HG03045 (cell line): ENCODE results near the gene FKBP9.
"Not testable (repeated sequence)": the region's sequence is repeated elsewhere in the genome, so short reads cannot be mapped to it uniquely, and the experiment has no call there.

Experiments
- ATAC-seq: cut with Tn5 transposase; IDR thresholded peaks from one replicate; pipeline ENCODE4 v1.9.1; 2021; ENCODE audit warnings: mild to moderate bottlenecking, moderate library complexity; ENCODE audit not compliant: unreplicated experiment

FKBP9 gene

DNA sequence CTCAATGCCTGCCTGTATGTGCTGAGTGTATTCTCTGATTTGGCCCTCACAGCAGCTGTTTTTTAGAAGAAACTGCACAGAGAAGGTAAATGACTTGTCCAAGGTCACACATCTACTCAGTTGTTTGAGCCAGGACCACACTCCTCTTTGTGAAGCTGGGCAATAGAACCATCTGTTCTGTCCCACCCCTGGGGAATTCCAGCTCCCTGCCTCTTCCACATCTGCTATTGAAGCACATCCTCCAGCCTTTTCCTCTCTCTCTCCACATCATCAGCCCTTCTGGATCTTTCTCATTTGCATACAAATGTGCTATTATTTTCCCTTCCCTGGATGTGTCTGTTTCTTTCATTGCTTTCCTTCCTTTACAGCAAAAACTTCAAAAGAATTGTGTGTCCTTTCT is 45.9 kb downstream of the FKBP9 start:
- not testable (repeated sequence) for ATAC-seq

DNA sequence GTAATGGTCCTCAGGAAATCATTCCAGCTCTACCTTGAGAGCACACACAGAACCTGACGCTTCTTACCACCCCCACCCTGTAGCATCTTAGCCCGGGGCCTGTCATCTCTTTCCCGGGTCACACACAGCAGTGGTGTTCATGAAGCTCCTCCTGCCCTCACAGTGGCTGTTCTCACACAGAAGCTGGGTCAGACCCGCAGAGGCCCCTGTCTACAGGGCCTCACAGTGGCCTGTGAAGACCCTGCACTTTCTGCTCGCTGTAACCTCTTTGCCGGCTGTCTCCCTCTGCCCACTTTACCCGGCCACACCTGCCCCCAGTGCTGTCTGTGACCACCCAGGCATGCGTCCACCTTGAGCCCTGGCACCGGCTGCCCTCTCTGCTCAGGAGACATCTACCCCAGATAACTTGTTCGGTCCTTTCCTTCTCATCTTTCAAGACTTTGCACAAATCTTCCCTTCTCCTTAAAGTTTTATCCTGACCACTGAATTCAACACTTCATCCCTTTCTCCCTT is 46.9 kb downstream of the FKBP9 start:
- ATAC-seq: not testable (repeated sequence)

DNA sequence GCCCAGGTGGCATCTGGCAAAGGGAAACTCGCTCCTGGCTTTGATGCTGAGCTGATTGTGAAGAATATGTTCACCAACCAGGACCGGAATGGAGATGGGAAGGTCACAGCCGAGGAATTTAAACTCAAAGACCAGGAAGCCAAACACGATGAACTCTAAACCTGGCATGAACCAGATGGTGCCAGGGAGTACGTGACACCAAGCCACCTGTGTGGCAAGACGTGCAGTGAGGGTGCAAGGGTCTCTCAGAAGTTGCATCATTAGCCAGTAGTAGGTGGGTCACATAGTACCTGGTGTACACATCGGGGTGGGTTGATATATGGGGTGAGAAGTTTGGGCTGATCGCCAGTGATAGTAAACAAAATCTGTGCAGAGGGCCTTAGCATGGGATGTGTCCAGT is 48.0 kb downstream of the FKBP9 start:
- not testable (repeated sequence) for ATAC-seq

DNA sequence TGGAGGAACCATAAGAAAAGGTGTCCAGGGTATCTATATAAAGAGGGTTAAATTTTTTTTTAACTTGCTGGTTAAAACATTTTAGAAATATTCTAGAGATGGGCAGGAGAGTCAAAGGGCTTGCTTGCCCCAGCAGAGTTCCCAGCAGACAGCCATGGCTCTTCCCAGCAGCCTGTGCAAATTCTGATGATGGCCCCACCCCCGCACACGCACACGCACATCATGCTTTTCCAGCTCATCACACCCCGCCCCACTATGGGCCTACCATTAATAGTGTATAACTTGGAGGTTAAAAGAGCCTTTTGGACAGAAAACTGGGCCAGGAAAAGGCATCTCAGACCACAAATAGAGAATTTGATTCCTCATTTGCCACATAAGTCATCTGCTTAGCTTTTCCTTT is 48.5 kb downstream of the FKBP9 start:
- not testable (repeated sequence) for ATAC-seq

DNA sequence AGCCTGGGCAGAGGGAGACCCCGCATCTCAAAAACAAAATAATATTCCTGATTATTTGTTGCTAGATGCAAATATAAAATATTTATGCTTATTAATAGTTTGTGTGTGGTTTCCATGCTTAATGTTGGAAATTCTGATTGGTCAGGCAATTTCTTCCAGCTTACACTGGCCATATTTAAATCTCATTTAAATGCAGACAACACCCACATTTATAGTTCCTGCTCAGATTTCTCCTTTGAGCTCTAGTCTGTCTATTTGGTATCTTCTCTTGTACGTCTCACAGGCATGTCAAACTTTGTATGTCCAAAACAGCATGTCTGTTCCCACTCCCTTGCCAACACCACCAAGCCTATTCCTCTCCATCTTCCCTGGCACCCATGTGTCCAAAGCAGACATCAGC is 52.5 kb downstream of the FKBP9 start:
- no peak for ATAC-seq

DNA sequence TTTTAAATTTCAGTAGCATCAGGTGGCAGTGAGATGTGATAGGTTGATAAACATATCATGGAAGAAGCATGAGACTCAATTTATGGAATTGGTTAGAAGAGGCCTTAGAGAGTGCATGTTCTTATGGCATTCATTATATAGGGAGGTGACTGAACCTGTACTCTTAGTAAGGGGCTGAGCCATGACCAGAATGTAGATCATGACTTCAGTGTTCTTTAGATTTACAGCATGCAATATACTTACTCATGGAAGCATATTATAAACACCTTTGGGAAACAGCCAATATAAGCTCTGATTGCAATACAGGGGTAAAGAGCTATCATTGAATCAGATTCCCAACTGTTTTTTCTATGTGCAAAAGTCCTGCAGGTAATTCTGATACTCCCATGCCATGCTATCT is 55.1 kb downstream of the FKBP9 start:
- ATAC-seq: no peak

DNA sequence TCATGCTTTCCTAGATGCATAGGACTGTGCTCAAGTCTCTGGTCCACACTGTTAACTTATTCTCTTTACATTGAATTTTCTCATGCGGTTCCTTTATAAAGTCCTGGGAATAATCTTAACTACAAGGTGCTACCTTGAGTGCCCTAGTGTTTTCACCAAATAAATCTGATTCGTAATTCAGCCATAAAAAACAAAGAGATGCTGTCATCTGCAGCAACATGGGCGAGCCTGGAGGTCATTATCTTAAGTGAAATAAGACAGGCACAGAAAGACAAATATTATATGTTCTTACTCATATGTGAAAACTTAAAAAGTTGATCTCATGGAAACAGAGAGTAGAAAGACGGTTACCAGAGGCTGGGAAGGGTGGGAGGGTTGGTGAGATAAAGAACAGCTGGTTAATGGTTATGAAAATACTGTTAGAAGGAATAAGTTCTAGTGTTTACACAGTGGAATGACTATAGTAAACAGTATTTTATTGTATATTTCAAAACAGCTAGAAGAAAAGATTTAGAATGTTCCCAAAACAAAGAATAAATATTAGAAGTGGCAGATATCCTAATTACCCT is 67.0 kb downstream of the FKBP9 start:
- ATAC-seq: no peak

DNA sequence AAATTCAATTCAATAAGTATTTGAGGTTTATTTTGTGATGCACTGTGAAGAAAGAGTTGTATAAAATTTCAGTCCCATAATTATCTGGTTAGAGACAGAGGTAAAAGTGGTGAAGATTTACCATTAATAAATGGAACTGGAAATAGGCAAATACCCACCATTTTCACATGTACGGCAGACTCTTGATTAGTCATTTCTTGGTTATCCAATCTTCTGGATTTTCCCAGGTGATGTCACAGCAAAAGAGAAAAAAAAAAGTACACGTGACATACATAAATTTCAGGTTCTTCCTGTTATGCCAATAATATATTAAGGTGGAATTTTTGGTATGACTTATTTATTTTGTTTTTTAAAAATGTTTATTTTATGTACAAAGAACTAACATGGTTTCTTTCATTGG is 78.5 kb downstream of the FKBP9 start:
- ATAC-seq: no peak

DNA sequence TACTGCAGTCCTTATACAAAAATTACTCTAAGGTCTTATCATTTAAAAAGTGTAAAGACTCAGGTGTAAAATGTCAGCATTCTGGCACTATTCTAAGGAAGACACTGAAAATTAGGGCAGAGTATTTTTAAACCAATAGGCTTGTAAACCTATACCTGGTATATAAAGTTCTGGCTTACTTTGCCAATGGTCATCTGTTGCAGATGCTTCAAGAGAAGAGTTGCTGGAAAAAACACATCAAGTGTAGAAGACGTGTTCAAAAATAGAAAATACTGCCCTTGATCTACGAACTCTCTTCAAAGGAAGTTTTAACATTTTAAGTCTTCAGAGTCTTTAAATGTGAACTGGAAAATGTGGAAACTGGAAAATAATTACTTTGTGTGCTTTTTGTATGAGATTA is 81.4 kb downstream of the FKBP9 start:
- ATAC-seq: no peak

DNA sequence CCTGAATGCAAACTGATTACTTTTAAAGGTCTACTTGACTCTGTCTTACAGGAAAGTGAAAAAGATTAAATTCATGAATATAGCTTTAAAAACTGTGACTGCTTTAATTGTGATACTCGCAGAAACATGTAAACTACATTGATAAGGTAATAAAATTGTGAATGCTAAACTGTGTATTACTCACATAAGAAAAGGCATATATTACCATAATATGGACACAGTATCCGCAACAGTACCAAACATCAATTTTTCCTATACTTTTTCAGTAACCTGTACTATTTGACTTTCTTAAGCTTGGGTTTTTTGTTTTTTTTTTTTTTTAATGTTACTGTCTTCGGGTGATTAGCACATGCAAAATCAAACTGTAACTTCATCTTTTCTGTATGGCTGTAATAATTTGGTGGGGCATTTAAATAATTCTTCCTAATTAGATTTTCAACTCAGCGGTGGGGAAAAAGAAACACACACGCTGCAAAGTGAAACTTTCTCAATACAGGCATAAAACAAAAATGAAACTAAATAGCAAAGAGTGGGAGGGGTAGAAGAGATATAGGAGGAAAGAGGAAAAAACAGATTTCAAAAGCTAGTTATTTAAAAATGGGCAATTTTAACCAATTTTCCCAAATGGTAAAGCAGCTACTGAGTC is 82.1 kb downstream of the FKBP9 start:
- ATAC-seq: no peak

DNA sequence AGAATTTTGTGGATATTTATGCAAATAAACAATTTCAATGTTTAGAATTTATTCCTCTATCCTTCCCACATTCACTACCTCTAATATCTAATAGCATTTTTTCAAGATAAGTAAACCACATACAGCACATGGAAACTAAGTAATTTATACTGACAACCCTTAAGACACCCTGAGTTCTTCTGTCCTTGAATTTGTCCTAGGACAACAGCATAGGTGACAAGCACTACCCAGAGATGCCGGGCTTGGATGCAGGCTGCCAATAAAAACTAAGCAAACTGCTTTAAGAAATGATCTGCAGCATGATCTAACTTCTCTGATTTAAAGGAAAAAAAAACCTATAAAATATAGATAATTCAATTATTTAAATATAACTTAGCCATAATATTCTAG is 82.7 kb downstream of the FKBP9 start:
- no peak for ATAC-seq

DNA sequence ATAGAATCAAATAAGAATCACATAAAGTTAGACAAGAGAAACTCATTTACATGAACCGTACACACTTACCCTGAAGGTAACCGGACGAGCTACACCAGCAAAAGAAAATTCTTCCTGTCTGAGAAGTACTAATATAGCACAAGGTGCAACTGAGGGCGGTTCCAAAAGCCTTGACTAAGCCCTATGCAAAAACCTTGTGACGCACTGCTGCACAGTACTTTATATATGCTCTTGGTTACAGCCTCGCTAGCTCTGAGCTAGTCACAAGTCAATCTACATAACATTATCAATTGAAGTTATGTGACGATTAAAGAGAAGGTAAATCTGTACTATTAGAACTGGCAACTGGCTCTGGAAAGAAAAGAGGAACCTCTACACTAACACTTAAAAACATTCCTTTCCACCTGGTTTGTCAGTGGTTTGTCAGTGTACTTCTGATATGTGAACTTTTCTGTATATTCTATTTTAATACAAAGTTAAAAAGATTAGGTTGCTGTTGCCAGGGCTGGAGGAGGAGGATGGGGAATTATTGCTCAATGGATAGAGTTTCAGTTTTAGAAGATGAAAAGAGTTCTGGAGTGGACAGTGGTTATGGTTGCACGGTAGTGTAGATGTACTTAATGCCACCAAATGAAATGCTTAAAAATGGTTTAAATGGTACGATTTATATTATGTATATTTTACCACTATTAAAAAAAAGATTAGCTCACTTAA is 83.7 kb downstream of the FKBP9 start:
- ATAC-seq: peak; percentile 95

DNA sequence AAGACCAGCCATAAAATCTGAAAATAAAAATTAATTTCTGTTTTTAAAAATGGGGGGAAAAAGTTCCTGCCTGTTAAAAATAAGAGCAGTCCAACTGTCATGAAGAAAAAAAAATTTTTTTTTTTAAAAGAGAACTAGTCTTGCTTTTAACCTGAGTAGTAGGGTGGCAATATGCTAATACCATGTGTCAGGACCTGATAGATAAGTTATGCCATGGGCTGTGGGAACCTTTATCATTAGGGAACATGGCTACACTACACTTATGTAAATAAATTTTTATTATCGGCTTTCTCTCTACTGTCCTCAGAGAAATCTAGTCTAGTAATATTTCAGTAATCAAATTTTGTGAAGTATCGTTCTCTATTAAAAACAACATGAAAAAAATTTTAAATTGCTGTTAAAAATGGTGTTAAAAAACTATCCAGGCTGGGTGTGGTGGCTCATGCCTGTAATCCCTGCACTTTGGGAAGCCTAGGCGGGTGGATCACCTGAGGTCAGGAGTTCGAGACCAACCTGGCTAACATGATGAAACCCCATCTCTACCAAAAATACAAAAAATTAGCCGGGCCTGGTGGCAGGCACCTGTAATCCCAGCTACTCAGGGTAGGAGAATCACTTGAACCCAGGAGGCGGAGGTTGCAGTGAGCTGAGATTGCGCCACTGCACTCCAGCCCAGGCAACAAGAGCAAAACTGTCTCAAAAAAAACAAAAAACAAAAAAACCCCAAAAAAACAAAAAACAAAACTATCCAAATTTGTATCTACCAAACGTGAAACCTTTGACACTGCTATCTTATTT is 84.6 kb downstream of the FKBP9 start:
- ATAC-seq: no peak

DNA sequence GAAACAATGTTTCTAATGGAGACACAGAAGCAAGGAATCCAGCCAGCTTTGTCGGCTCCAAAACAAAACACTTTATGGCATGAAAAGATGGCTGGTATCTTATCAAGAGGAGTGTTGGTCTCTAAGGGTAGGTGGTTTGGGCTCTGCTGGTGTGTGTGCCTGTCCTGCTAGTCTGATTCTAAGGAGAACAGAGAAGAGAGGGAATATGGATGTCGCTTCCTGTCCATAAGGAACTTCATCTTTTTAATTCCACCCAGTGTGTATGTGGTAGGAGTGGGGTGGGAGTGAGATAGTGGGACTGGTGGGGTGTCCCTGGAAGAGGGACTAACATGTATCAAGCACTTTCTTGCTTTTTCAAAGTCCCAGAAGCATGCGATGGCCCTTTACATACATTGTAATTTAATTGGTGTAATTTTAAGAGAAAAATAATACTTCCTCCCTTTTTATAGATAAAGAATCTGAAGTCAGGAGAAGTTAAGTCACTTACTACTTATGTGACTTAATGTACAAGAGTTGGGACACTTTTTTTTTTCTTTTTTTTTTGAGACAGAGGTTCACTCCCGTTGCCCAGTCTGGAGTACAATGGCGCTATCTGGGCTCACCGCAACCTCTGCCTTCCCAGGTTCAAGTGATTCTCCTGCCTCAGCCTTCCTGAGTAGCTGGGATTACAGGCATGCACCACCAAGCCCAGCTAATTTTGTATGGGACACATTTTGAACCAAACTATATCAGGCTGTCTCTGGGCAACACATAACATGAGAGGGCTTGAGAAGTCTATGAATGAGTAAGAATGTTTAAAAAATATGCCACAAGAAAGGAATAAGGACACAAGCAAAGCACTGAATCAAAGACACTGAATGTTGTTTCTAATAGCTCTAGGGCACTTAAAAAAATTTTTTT is 86.5 kb downstream of the FKBP9 start:
- no peak for ATAC-seq

DNA sequence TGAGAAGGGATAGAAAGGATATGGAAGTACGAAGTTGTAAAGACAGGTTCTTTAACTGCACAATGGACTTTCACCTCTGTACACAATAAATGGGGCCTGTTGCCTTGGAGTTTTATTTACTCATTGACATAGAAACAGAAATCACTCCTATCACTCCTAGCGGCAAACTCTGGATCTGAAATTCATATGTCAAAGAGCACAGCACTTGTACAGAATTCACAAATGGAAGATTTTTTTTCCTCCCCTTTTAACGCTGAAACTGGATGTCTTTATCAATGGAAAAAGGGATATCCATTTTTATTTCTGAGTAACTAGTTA is 87.1 kb downstream of the FKBP9 start:
- no peak for ATAC-seq

DNA sequence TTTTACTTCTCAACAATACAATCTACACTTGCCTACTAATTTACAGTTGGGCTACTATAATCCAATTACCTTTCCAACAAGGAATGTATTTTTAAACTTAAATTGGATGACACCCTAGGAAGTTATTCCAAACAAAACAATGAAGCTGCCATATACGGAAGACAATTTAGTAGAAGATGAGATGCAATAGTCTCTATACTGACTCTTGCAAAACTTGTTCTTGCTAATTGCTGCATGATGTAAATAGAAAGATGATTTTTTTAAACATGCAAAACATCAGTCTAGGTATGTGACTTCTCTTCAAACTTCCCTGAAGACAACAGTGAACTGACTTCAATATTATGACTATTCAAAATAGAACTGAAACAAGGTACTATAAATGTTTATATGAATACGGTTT is 87.7 kb downstream of the FKBP9 start:
- no peak for ATAC-seq

DNA sequence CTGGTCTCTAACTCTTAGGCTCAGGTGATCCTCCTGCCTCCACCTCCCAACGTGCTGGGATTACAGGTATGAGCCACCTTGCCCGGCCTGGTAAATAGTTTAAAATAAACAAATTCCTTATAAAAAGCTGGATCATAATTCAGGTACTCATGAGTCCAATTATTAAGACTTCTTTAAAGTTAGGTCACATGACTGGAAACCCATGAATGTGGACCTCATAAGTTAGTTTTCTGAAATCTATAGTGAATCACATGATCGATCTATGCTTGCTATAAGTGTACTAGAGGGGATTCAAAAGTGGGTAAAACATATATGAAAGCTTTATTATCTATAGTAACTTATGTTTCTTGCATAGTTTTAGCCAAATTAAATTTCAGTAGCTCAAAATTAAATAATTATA is 91.0 kb downstream of the FKBP9 start:
- ATAC-seq: no peak

DNA sequence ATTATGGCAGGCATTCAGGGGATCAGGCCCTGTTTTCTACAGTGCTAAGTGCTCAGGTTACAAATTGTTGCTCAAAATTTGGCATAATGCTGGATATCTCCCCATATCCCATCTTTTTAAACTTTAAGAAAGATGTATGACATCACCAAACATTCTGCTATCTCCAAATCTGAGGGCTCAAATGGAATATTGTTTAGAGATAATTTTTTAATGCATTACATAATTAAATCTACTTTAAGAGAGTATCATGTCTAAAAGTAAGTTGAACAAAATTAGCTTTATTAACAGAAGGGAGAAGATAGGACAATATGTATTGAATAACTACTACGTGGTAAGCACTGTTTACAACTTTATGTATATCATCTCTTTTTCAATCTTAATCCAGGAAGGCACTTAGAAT is 91.5 kb downstream of the FKBP9 start:
- ATAC-seq: no peak

DNA sequence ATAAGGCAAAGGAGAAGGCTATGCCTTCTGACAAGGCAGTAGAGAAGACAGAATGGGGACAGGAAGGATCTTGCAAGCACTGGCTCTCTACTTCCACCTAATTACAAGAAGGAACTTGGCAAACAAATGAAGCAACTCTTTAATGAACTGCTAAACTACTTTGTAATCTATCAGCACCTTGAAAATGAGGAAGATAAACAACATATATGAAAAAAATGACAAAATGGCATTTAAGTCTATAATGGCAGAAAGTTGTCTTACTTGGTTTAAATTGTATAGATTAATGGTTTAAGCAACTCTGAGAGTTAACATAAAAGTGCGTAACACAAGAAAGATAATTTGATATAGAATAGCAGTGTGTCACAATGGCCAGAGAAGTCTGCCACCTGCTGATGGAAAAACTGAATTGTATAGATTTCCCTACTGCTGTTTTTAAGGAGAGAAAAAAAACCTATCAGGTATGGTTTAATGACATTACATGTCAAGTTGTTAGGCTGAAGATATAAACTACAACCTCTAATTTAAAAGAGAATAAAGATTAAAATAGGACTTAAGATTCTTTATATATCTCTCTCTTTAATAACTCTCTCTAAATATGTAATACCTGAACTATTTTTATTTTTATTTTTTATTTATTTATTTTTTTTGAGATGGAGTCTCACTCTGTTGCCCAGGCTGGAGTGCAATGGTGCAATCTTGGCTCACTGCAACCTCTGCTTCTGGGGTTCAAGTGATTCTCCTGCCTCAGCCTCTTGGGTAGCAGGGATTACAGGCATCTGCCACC is 93.5 kb downstream of the FKBP9 start:
- ATAC-seq: no peak

DNA sequence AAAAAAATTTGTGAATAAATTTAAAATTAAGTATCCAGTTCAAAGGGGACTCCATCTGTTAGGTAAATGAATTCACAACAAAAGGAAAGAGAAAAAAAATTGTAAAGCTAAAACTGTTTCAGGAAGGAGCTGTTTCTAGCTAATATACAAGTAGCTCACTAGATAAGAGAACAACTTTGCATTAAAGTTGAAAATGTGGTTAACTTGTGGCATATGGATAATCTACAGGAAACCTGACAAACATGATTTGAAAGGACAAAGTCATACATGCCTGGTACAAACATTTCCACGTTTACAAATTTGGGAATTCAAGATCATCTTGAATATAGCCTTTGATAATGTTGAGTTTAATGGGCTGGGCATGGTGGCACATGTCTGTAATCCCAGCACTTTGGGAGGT is 96.5 kb downstream of the FKBP9 start:
- ATAC-seq: no peak
